Astrocyte of the spinal cord (primary cell): ENCODE measurements around the gene ZNF334.

Experiments
- DNase-seq: peaks from one replicate; pipeline ENCODE4 v3.0.0; 2011; ENCODE audit warnings: low read depth, low spot score
- H3K4me3 ChIP-seq: 2 replicates; pipeline ENCODE4 v1.5.1; 2011; ENCODE audit warnings: low read depth, mild to moderate bottlenecking, low read length, moderate library complexity
- CTCF ChIP-seq: IDR thresholded peaks from 2 replicates; pipeline ENCODE4 v1.5.1; 2012; ENCODE audit warnings: low read depth, mild to moderate bottlenecking, low read length, inconsistent platforms
- in situ Hi-C: cut with HindIII; loops from 2 replicates; pipeline ENCODE4 v1.10.0; 2017; ENCODE audit warnings: low sequenced_read_pairs

ZNF334 gene

GRCh38 chr20:46458866-46459750 lies 54.3 kb downstream of the ZNF334 start:
- no peak overlapping the region for H3K4me3 ChIP-seq
- in situ Hi-C loops: no loop called here
- DNase-seq: no peak
- TF ChIP-seq CTCF: no peak

DNA sequence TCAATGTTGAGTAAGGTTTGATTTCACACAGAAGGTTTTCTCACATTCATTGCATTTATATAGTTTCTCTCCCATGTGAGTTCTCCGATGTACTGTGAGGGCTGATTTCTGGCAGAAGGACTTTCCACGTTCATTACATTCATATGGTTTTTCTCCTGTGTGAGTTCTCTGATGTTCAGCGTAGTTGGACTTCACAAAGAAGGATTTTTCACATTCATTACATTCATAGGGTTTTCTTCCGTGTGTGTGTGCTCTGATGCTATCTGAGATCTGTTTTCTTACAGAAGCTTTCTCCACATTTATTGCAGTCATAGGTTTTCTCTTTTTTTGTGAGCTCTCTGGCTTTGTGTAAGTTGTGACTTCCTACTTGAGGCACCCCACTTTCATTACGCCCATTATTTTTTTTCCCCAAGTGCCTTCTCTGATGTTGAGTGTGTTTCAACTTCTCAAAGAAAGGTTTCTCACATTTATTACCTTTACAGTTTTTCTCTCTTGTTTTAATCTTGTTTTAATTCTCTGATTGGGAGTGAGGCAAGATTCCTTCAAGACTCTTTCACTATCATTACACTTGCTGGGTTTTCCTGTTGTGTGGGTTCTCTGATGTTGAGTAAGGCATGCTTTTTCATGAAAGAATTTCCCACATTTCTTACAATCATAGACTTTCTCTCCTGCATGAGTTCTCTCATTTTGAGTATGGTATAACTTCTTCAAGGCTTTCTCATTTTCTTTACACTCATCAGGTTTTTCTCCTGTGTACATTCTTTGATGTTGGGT lies 56.9 kb downstream of the ZNF334 start:
- H3K4me3 ChIP-seq: no peak overlapping the region
- no peak for TF ChIP-seq CTCF
- no peak for DNase-seq
- in situ Hi-C loops: no loop called here

DNA sequence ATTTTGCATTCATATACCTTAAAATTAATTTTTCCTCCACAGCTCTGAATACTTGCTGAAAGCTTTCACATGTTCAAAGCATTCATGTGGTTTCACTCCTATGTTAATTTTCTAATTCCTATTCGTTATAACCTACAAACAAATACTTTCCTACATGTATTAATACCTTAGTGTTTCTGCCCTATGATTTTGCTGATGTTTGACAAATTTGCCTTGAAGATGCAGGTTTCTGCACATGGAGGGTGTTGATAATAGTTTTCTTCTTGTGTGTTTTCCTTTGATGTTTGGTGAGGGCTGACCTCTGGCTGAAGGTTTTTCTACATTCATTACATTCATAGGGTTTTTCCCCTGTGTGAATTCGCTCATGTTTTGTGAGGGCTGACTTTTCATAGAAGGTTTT lies 57.6 kb downstream of the ZNF334 start:
- H3K4me3 ChIP-seq: no peak overlapping the region
- no peak for DNase-seq

More for the DNA sequence above, 57.6 kb downstream of the ZNF334 start:
- in situ Hi-C loops: no loop called here
- TF ChIP-seq CTCF: no peak
